ELR (cell line): ENCODE data around the gene CNTNAP1.
A peak's percentile ranks its signal among the peaks of the same experiment; 100 is the strongest.

Experiments
- DNase-seq: peaks from one replicate; pipeline ENCODE4 v3.0.0-alpha.2; 2015; ENCODE audit warnings: low read depth

The CNTNAP1 gene

GRCh38 chr17:42685831-42686230 lies 3.5 kb downstream of the CNTNAP1 start:
- DNase-seq = no peak

DNA sequence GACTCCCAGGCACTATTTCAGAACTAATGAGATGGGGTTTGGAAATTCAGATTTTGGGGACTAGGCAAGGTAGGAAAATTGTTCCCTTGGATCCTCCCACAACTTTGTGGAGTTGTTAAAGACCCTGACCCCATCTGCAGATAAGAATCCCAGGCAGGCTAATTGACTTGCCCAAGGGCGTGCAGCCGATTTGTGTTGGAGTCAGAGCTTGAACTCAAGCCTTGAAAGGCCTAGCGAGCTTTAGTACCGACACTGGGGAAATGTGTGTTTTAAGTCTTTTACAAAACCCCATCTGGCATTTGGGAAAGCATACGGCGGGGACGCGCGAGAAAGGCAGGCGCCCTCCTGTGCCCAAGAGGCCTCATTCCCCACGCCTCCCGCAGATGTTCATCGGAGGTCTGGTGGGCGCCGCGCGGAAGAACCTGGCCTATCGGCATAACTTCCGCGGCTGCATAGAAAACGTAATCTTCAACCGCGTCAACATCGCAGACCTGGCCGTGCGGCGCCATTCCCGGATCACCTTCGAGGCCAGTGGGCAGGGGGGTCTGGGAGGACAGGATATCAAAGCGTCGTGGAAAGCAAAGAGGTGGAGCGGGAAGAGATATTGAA lies 4.3 kb downstream of the CNTNAP1 start:
- no peak for DNase-seq

DNA sequence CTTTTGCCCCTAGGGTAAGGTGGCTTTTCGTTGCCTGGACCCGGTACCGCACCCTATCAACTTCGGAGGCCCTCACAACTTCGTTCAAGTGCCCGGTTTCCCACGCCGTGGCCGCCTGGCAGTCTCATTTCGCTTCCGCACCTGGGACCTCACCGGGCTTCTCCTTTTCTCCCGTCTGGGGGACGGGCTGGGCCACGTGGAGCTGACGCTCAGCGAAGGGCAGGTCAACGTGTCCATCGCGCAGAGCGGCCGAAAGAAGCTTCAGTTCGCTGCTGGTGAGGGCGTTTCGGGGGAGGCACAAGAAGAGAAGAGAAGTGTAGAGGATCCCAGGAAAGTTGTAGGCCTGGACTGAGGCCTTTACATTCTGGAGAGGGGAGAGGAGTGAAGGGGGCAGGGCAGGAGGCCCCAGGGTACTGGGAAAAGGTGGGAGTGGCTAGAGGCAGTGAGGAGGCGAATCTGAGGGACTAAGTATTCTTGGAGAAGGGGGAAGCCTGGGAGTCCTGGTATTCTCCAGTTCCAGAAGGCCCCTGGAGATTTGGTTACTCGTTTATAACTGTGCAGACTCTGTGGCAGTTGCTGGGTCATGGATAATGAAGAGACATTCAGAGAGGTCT lies 5.5 kb downstream of the CNTNAP1 start:
- no peak for DNase-seq

DNA sequence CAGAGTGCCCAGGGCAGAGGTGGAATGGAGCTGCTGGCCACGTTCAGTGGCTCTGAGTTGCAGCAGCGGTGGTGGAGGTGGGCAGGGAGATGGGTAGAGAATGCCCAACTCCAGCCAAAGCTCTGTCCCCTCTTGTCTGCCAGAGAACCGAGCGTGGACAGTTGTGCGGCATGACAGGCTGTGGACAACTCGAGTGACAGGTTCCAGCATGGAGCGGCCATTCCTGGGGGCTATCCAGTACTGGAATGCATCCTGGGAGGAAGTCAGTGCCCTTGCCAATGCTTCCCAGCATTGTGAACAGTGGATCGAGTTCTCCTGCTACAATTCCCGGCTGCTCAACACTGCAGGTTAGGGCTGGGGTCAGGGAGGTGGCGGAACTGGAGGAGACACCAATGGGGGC lies 8.3 kb downstream of the CNTNAP1 start:
- no peak for DNase-seq

GRCh38 chr17:42691021-42691545 lies 8.8 kb downstream of the CNTNAP1 start:
- DNase-seq = no peak

DNA sequence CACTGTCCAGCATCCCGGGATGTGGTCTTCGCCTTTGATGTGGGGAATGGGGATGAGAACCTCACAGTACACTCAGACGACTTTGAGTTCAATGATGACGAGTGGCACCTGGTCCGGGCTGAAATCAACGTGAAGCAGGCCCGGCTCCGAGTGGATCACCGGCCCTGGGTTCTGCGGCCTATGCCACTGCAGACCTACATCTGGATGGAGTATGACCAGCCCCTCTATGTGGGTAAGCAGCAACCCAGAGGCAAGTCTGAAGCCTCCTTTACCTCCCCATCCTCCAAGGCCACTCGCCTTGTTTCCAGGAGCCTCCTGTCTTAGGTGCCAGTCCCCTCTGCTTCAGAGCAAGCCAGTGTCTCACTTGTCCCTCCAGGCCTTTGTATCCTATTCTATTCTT lies 10.2 kb downstream of the CNTNAP1 start:
- DNase-seq = no peak

DNA sequence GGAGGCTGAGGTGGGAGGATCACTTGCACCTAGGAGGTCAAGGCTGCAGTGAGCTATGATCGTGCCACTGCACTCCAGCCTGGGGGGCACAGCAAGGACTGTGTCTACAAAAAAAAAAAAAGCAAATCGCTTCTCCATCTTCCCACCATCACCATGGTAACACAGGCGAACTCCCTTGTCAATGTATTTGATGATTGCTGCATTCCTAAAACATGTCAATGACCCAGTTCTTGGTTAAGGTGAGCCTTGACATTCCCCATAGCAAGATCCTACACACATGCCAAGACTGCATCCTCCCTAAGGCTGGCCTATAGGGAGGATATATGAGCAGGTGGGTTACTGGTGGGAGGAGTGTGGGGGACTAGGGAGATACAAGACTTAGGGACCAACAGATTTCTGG lies 12.2 kb downstream of the CNTNAP1 start:
- DNase-seq = no peak

GRCh38 chr17:42695500-42695899 lies 13.2 kb downstream of the CNTNAP1 start:
- no peak for DNase-seq

GRCh38 chr17:42697108-42697811 lies 14.9 kb downstream of the CNTNAP1 start:
- no peak for DNase-seq

DNA sequence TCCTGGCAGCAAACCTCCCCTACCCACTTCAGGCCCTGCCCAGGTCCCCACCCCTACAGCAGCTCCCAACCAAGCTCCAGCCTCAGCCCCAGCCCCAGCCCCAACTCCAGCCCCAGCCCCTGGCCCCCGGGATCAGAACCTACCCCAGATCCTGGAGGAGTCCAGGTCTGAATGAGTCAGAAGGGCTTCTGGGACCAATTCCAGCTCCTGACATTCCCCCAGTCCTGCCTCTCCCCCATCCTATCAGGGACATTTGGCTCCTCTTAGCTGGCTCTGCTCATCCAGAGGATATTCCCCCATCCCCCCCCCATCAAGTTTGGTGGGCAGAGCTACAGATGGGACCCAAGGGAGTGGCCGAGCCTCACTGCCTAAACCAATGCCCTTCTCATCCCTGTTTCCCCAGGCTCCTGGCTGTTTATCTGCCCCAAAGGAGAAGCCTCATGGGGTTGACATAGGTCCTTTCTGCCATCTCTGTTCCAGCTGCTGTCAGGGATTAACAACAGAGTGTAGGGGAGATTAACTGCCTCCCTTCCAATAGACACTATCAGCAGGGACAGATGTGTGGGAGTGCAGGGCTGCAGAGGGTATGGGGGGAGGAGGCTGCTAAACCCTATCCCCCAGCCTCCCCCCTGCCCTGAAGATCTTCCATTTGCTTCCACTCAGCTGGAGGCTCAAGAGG lies 16.5 kb downstream of the CNTNAP1 start:
- DNase-seq = peak; percentile 73

- DNase-seq = no peak
Measured at GRCh38 chr17:42699415-42699740, 17.0 kb downstream of the CNTNAP1 start.

DNA sequence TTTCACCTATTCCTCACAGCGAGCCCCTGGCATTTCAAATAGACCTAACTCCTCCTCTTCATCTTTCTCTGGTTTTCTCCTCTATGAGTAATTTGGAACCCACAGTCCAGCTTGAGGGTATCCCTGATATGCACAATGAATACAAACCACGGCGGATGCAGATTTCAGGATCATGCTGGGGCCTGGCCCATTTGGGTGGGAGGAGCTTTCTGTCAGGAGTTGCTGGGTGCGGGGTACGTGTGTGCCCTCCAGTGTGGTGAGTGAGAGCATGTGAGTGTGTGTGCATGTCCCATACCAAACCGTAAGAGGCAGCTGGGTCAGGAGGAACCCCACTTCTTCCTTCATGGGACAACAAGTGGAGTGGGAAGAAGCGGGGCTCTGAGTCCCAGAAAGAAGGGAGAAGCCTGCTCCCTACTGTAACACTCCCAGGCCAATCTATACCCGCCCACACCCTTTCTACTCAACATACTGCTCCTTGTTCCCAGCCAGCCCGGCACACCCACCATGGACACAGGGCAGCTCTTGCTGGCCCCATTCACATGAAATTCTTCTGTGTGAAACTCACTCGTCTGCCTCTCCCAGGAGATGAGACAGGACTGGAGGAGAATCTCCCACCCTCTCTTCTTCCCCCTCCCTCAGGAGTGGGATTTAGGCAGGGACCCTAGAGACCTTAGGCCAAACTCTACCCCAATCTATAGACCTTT lies 18.4 kb downstream of the CNTNAP1 start:
- DNase-seq = no peak

DNA sequence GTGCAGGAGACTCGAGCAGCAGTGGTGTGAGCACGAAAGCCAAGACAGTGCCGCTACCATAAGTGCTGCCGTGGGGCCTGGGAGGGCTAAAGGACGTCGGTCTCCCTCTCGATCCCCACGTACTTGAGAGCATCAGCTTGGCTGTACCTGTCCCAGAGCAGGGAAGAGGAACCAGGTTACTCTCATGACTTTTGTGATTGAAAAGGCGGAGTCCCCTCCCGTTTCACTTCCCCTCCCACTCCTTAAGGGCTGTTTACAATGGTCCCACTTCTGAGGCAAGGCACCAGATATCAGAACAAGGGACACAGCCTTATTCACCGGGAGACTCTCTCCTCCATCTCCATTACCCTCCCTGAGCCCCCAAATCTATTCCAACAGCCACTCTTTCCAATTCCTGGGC lies 20.1 kb downstream of the CNTNAP1 start:
- DNase-seq = no peak

DNA sequence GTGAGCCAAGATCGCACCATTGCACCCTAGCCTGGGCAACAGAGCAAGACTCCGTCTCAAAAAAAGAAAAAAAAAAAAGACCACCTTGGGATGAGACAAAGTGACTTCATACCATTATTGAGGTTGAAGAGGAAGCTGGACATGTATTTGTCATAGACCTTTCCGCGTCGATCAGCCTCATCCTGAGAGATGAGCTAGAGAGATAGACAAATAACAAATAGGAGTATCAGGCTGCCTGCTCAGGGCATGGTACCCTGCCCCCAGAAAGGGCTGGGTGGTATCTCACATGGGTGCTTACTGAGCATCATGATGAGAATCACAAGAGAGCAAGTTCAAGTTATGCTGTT lies 22.1 kb downstream of the CNTNAP1 start:
- no peak for DNase-seq

DNA sequence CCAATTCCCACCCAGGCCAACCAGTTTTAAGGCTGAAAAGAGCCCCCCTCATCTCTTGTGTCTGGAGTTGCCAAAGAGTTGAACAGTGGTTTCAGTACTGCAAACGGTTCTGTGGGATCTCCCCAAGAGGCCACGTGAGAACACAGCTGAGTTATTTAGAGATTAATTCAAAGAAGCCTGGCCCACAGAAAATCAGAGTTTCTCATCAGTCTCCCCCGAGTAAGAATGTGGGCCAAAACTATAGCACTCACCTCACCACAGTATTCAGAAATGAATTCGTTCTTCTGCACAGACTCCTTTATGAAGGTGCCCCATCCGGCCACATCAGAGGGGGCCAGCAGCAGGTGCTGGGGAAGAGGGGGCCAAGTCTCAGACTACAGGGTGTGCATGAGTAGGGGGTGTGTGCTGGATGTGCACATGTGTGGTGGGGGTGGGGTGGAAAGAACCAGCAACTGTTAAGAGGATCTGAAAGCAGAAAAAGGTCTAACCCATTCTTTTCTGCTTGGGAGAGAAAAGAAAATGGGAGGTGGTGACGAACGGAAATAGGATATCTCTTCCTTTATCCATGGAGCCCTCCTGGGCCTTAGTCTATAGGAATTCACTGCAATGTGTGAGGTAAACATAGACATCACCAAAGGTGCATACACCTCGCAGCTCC lies 22.6 kb downstream of the CNTNAP1 start:
- DNase-seq = no peak

DNA sequence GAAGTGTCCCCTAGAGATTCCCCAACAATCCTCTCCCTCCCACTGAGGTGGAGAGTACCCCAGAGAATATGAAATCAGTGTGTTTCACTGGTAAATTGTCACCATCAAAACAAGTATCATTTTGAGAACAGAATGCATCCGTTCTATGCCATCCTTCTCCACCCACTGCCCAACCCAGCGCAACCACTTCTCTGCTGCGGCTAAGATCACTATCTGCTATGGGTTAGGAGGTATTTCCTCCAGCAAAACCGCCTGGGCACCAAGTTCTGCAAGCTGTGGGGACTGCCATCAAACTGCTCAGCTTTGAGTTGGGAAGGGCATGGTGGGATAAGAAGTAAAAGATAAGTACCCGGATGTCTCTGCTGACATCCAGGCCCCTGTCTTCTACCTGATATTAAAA lies 24.4 kb downstream of the CNTNAP1 start:
- no peak for DNase-seq

GRCh38 chr17:42708588-42708987 lies 26.3 kb downstream of the CNTNAP1 start:
- DNase-seq = no peak

DNA sequence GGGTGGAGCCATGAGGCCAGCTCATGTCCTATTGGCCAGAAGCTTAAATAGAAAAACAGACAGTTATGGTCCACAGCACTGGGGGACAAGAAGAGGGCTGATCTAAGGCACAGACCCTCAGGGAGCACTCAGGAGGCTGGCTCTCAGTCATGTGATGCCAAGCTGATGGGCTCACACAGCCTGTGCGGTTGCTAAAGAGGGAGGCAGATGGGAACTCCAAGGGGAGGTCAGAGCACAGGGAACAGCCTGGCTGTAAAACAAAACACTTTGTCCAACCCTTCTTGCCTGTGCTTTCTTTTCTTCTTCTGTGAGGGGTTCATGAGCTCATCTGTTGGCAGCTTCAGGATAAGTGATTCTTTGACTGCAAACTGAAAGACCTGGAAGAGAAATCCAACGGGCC lies 27.2 kb downstream of the CNTNAP1 start:
- DNase-seq = no peak

- DNase-seq = peak; percentile 88
Measured at GRCh38 chr17:42720996-42721583, 38.8 kb downstream of the CNTNAP1 start.

DNA sequence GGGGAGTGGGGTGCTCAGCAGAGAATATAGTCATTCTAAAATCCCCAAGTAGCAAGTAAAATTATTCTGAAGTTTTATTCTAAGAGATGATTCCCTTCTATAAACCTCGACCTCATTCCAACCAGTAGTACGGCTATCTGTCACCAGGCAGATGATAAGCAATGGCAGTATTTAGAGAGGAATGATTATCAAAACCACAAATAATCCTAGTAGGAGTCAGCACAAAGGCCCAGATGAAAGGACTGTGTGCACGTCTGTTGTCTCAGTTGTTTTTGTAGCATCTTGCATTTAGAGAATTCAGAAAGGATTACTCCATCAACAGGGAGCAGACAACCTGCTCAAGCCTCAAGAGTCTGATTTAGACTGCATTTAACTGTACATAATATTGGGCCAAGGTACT lies 41.3 kb downstream of the CNTNAP1 start:
- no peak for DNase-seq

DNA sequence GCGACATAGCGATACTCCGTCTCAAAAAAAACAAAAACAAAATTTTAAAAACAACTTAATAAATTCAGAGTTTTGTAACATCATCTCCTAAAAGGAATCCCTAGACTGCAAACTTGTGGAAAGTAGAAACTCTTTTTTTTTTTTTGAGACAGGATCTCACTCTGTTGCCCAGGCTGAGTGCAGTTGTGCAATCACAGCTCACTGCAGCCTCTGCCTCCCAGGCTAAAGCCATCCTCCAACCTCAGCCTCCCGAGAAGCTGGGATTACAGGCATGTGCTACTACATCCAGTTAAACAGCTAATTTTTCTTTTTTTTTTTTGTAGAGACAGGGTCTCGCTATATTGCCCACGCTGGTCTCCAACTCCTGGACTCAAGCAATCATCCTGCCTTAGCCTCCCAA lies 42.8 kb downstream of the CNTNAP1 start:
- no peak for DNase-seq

DNA sequence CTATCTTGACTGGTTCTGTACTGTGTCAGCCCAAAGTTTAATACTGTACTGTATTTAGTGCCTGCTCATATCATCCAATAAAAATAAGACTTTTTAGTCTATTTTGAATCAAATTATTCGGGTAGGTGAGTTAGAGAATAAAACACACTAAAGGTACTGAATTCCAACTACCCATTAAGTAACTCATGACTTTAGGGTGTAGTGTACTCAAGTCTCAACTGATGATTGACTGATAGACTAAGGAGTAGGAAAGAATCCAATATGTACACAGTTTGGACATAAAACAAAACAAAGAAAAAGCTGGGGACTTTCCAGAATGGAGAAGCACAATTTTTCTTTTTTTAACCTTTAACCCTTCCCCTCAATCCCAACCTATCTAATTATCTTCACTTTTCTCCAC lies 58.4 kb downstream of the CNTNAP1 start:
- no peak for DNase-seq
